SK-N-SH (cell line): ENCODE results near the gene AUTS2. TPM values are rescaled to one million over a fixed set of nuclear protein-coding genes. Genes with fewer than 3 reads are reported as not detected.

Source experiments
- CTCF ChIA-PET: fragments of 300-600, 350-600 bp; formaldehyde crosslinking; extraction: SDS; loops from one replicate; lab custom pipeline; 2021; lab: Yijun Ruan, JAX
- POLR2A ChIA-PET: fragments of 350-600 bp; sonication (Branson Sonifier 250); formaldehyde crosslinking; extraction: SDS; loops from one replicate; lab custom pipeline; 2020; ENCODE audit warnings: antibody characterized with exemption, inconsistent platforms; lab: Yijun Ruan, JAX
- DNase-seq: peaks from one replicate; pipeline ENCODE4 v3.0.0; 2012
- H2AFZ ChIP-seq: fragments of 200-600 bp; sonication (generic); 2 replicates; pipeline ENCODE4 v1.8.1; 2016; ENCODE audit warnings: antibody characterized with exemption, mild to moderate bottlenecking, low read depth
- H3F3A ChIP-seq: fragments of 200-600 bp; sonication (generic); replicated peaks from 2 replicates; pipeline ENCODE3; 2016; ENCODE audit warnings: antibody characterized with exemption, mild to moderate bottlenecking; ENCODE audit not compliant: insufficient read depth
- H3K27ac ChIP-seq, 2 experiments: fragments of 200-500 bp in 1 of 2; fragments of 200-600 bp in 1 of 2; sonication (Bioruptor generic) in 1 of 2; sonication (generic), shearing (Covaris generic) in 1 of 2; 2 replicates each; pipeline versions ENCODE4 v1.5.1 to v1.6.1; 2014 to 2016; ENCODE audit warnings: low read depth in 2 of 2, inconsistent platforms in 1 of 2, low read length in 1 of 2, mild to moderate bottlenecking in 1 of 2, mixed read lengths in 1 of 2
- H3K27me3 ChIP-seq: fragments of 200-600 bp; sonication (generic), shearing (Covaris generic); 2 replicates; pipeline ENCODE4 v1.6.1; 2016; ENCODE audit warnings: mixed run types; ENCODE audit not compliant: insufficient read depth
- H3K36me3 ChIP-seq, 2 experiments: fragments of 200-500 bp in 1 of 2; fragments of 200-600 bp in 1 of 2; sonication (Bioruptor generic) in 1 of 2; sonication (generic) in 1 of 2; replicated peaks in 1 of 2; 2 replicates each; pipeline versions ENCODE3 to v1.5.1; 2014 to 2016; ENCODE audit warnings: low read length in 1 of 2, mild to moderate bottlenecking in 1 of 2; ENCODE audit not compliant: insufficient read depth in 2 of 2, control insufficient read depth in 1 of 2
- H3K4me1 ChIP-seq, 2 experiments: fragments of 200-500 bp in 1 of 2; fragments of 200-600 bp in 1 of 2; sonication (Bioruptor generic) in 1 of 2; sonication (generic), shearing (Covaris generic) in 1 of 2; 2 replicates each; pipeline versions ENCODE4 v1.5.1 to v1.6.1; 2014 to 2016; ENCODE audit warnings: low read depth in 1 of 2, low read length in 1 of 2, mixed run types in 1 of 2; ENCODE audit not compliant: insufficient read depth in 2 of 2, control insufficient read depth in 1 of 2
- H3K4me2 ChIP-seq: fragments of 200-600 bp; sonication (generic), shearing (Covaris generic); 2 replicates; pipeline ENCODE4 v1.6.1; 2017; ENCODE audit warnings: mixed run types
- H3K4me3 ChIP-seq, 2 experiments: fragments of 200-500 bp in 1 of 2; fragments of 200-600 bp in 1 of 2; sonication (Bioruptor generic) in 1 of 2; sonication (generic), shearing (Covaris generic) in 1 of 2; 2 replicates each; pipeline versions ENCODE4 v1.5.1 to v1.8.1; 2014 to 2016; ENCODE audit warnings: low read depth in 2 of 2, inconsistent platforms in 1 of 2, low read length in 1 of 2, mild to moderate bottlenecking in 1 of 2, mixed read lengths in 1 of 2, moderate library complexity in 1 of 2
- H3K79me2 ChIP-seq: fragments of 200-600 bp; sonication (generic); 2 replicates; pipeline ENCODE4 v1.8.1; 2017; ENCODE audit warnings: mild to moderate bottlenecking; ENCODE audit not compliant: insufficient read depth
- H3K9ac ChIP-seq: fragments of 200-600 bp; sonication (generic); 2 replicates; pipeline ENCODE4 v1.6.1; 2017; ENCODE audit warnings: mixed run types
- H3K9me2 ChIP-seq: fragments of 200-600 bp; sonication (generic); 2 replicates; pipeline ENCODE4 v1.6.1; 2017; ENCODE audit warnings: mixed run types
- H3K9me3 ChIP-seq: fragments of 200-600 bp; sonication (generic); 2 replicates; pipeline ENCODE4 v1.6.1; 2017; ENCODE audit warnings: mixed run types, mild to moderate bottlenecking, moderate library complexity
- H4K20me1 ChIP-seq: fragments of 200-600 bp; sonication (generic); 2 replicates; pipeline ENCODE4 v1.6.1; 2017; ENCODE audit warnings: mild to moderate bottlenecking, mixed run types; ENCODE audit not compliant: insufficient read depth
- CTCF ChIP-seq: fragments of 200-600 bp; sonication (generic); IDR thresholded peaks from 2 replicates; pipeline ENCODE4 v1.6.1; 2017; ENCODE audit warnings: antibody characterized with exemption, mild to moderate bottlenecking, moderate library complexity
- ELF1 ChIP-seq: IDR thresholded peaks from 2 replicates; pipeline ENCODE4 v1.4.0; 2012
- EP300 ChIP-seq, 2 experiments: IDR thresholded peaks; 2 replicates each; pipeline versions ENCODE4 v1.4.0 to v1.6.1; 2012; ENCODE audit warnings: borderline replicate concordance in 1 of 2, low read depth in 1 of 2, low read length in 1 of 2
- FOSL2 ChIP-seq: IDR thresholded peaks from 2 replicates; pipeline ENCODE4 v1.4.0; 2012; ENCODE audit warnings: low read depth, mild to moderate bottlenecking, moderate library complexity, borderline replicate concordance
- GATA2 ChIP-seq: sonication (generic); formaldehyde crosslinking; IDR thresholded peaks from 2 replicates; pipeline ENCODE4 v1.5.0; 2020; ENCODE audit warnings: mild to moderate bottlenecking, missing genetic modification reagents
- IRF3 ChIP-seq: fragments of 150-350 bp; IDR thresholded peaks from 2 replicates; pipeline ENCODE4 v1.6.1; 2016; ENCODE audit warnings: mild to moderate bottlenecking, low read depth, low read length
- JUND ChIP-seq: IDR thresholded peaks from 2 replicates; pipeline ENCODE4 v1.4.0; 2012
- MEF2A ChIP-seq: IDR thresholded peaks from 2 replicates; pipeline ENCODE4 v1.4.0; 2012; ENCODE audit warnings: low read depth, borderline replicate concordance
- POLR2AphosphoS5 ChIP-seq: IDR thresholded peaks from 2 replicates; pipeline ENCODE4 v1.6.1; 2012; ENCODE audit warnings: low read depth, low read length
- REST ChIP-seq: IDR thresholded peaks from 2 replicates; pipeline ENCODE4 v1.6.1; 2012; ENCODE audit warnings: mild to moderate bottlenecking, low read depth, low read length, moderate library complexity
- RXRA ChIP-seq: IDR thresholded peaks from 2 replicates; pipeline ENCODE4 v1.4.0; 2012; ENCODE audit warnings: low read depth, mild to moderate bottlenecking, borderline replicate concordance
- SMC3 ChIP-seq: IDR thresholded peaks from 2 replicates; pipeline ENCODE4 v1.6.1; 2012; ENCODE audit warnings: low read depth, low read length, improper control_type of control experiment
- TCF12 ChIP-seq: IDR thresholded peaks from 2 replicates; pipeline ENCODE4 v1.4.0; 2012
- TEAD4 ChIP-seq: IDR thresholded peaks from 2 replicates; pipeline ENCODE4 v1.4.0; 2012; ENCODE audit warnings: mild to moderate bottlenecking, borderline replicate concordance; ENCODE audit not compliant: insufficient read depth
- USF1 ChIP-seq: IDR thresholded peaks from 2 replicates; pipeline ENCODE4 v1.4.0; 2012; ENCODE audit warnings: low read depth, borderline replicate concordance
- ZBTB33 ChIP-seq: IDR thresholded peaks from 2 replicates; pipeline ENCODE4 v1.4.0; 2012; ENCODE audit warnings: low read depth, borderline replicate concordance
- WGBS: methylation state at CpG from one replicate; pipeline ENCODE4 v1.1.6; 2017; ENCODE audit warnings: low lambda C conversion rate; 5-methylcytosine and 5-hydroxymethylcytosine counted together
- polyA plus RNA-seq, 3 experiments: library from polyadenylated mRNA; depleted of rRNA; stranded (reverse); fragments of >200 nt; gene quantifications; 2 replicates each; pipeline ENCODE4 v1.2.3, GENCODE V29; 2012

AUTS2 gene
- polyA plus RNA-seq, 1 of the 3 experiments (the other 2 are of a cell fraction), result 15.6 TPM

- TF ChIP-seq ZBTB33 (no peak), CTCF (no peak)
These were observed 907.2 kb downstream of the AUTS2 start (continued) for GRCh38 chr7:70505468-70505867.

- Histone ChIP-seq H3K9ac (no peak overlapping the region), H3K4me1 (peaks cover 0 to 23% of the 10 kb centered on the region in 2 experiments; a peak in 1 of 4 replicates), H3K27me3 (no peaks in the 10 kb centered on the region), H3F3A (no peaks in the 10 kb centered on the region), H3K79me2 (no peaks in the 10 kb centered on the region), H3K36me3 (no peaks in the 10 kb centered on the region), H3K27ac (peak overlapping the region in 1 of 2 experiments; percentile 77; a peak in 2 of 4 replicates), H3K9me2 (no peaks in the 10 kb centered on the region), H3K4me2 (no peak overlapping the region), H2AFZ (no peak overlapping the region), H4K20me1 (no peaks in the 10 kb centered on the region), H3K4me3 (no peak overlapping the region), H3K9me3 (no peaks in the 10 kb centered on the region)
- ChIA-PET POLR2A (interaction anchor here (1.0 to 1.5 kb wide), 4 partner anchors 99 to 462 kb away, joined by 3 to 5 read pairs (median 4); no protein-coding TSS in a partner anchor), CTCF (interaction anchor here (0.6 to 7.4 kb wide), 74 partner anchors 14 to 610 kb away, joined by 3 to 88 read pairs (median 4); no protein-coding TSS in a partner anchor)
- DNase-seq, result no peak
- 84% methylated on average over 9 of the region's 9 CpGs for WGBS
- no peak for TF ChIP-seq JUND
- TF ChIP-seq CTCF, result no peak
- no peak for TF ChIP-seq TEAD4
- TF ChIP-seq FOSL2, result no peak
- TF ChIP-seq GATA2, result no peak
- no peak for TF ChIP-seq MEF2A
- no peak for TF ChIP-seq REST
- no peak for TF ChIP-seq SMC3
- TF ChIP-seq USF1, result no peak
- TF ChIP-seq TCF12, result no peak
- TF ChIP-seq ZBTB33, result no peak
- TF ChIP-seq POLR2AphosphoS5, result no peak
- TF ChIP-seq ELF1, result no peak
- TF ChIP-seq EP300 (IDR thresholded peaks at IDR 0.05; ENCODE audit: borderline replicate concordance in 1 of 2, low read depth in 1 of 2, low read length in 1 of 2), result no peak
- no peak for TF ChIP-seq RXRA
- TF ChIP-seq IRF3, result no peak
These were observed 907.6 kb downstream of the AUTS2 start for GRCh38 chr7:70505886-70506285.
